Natural killer cell (primary cell): ENCODE data around the gene RAG1. TPM values are rescaled to one million over a fixed set of nuclear protein-coding genes. Genes with fewer than 3 reads are reported as not detected.

ENCODE experiments used
- ATAC-seq, 3 donors: fragments of 150-1000 bp in 2 of 3; fragments of 200-7000 bp in 1 of 3; cut with Tn5 transposase; 1 replicate in 1 of 3; 2 replicates in 2 of 3; pipeline ENCODE4 v1.10.0; 2021; ENCODE audit warnings: mild to moderate bottlenecking in 2 of 3, moderate library complexity in 2 of 3
- DNase-seq, 2 donors: peaks; one replicate each; pipeline versions ENCODE4 v3.0.0 to v3.0.0-alpha.2; 2013 to 2021; ENCODE audit warnings: mixed read lengths in 1 of 2
- H3K27ac ChIP-seq: one replicate; pipeline ENCODE4 v1.5.1; 2013; ENCODE audit warnings: mild to moderate bottlenecking, low read length
- H3K27me3 ChIP-seq: one replicate; pipeline ENCODE4 v1.6.1; 2013; ENCODE audit warnings: low read length; ENCODE audit not compliant: control insufficient read depth, insufficient read depth
- H3K36me3 ChIP-seq: one replicate; pipeline ENCODE4 v1.6.1; 2013; ENCODE audit warnings: low read length; ENCODE audit not compliant: control insufficient read depth, insufficient read depth
- H3K4me1 ChIP-seq: one replicate; pipeline ENCODE4 v1.6.1; 2013; ENCODE audit warnings: low read length; ENCODE audit not compliant: control insufficient read depth, insufficient read depth
- H3K4me3 ChIP-seq: one replicate; pipeline ENCODE4 v1.5.1; 2013; ENCODE audit warnings: low read length
- H3K9me3 ChIP-seq: one replicate; pipeline ENCODE4 v1.6.1; 2013; ENCODE audit warnings: low read length; ENCODE audit not compliant: control insufficient read depth, insufficient read depth
- H3K27ac Mint-ChIP-seq, 2 donors: one replicate each; pipeline ENCODE4 v1.8.0; 2022; ENCODE audit warnings: mild to moderate bottlenecking in 2 of 2, mixed read lengths in 2 of 2, moderate library complexity in 1 of 2
- H3K27me3 Mint-ChIP-seq, 2 donors: one replicate each; pipeline ENCODE4 v1.8.0; 2022; ENCODE audit warnings: low read depth in 2 of 2, mixed read lengths in 2 of 2
- H3K36me3 Mint-ChIP-seq: one replicate; pipeline ENCODE4 v1.8.0; 2022; ENCODE audit warnings: mixed read lengths
- H3K4me1 Mint-ChIP-seq, 2 donors: one replicate each; pipeline ENCODE4 v1.8.0; 2022; ENCODE audit warnings: mixed read lengths in 2 of 2
- H3K4me3 Mint-ChIP-seq: one replicate; pipeline ENCODE4 v1.8.0; 2022; ENCODE audit warnings: mild to moderate bottlenecking, moderate library complexity, mixed read lengths
- H3K9me3 Mint-ChIP-seq, 2 donors: one replicate each; pipeline ENCODE4 v1.8.0; 2022; ENCODE audit warnings: mixed read lengths in 2 of 2
- WGBS: methylation state at CpG from one replicate; pipeline ENCODE4 v1.1.7; 2013; ENCODE audit warnings: missing lambda C conversion rate; ENCODE audit not compliant: insufficient coverage; 5-methylcytosine and 5-hydroxymethylcytosine counted together
- intact Hi-C: fragments of 100-400 bp; cut with micrococcal nuclease; formaldehyde crosslinking; loops from one replicate; pipeline ENCODE4 v1.14.2; 2022
- total RNA-seq, 4 donors: library from RNA; stranded (reverse); fragments of 120-200 nt in 1 of 4; gene quantifications; one replicate each; pipeline versions ENCODE4 v1.2.3 to v1.2.4, GENCODE V29; 2013 to 2022
- TF ChIP-seq, protein P1 (sequence below): fragments of 200-600 bp; IDR thresholded peaks from one replicate; pipeline ENCODE4 v1.8.0; 2022; ENCODE audit warnings: antibody characterized with exemption

RAG1 gene
- total RNA-seq, 3 donors from 2014 or later (not counting 1 experiment from before 2014, with no cell fraction given), result 0.96 to 2.1 (median 1.4) TPM

DNA sequence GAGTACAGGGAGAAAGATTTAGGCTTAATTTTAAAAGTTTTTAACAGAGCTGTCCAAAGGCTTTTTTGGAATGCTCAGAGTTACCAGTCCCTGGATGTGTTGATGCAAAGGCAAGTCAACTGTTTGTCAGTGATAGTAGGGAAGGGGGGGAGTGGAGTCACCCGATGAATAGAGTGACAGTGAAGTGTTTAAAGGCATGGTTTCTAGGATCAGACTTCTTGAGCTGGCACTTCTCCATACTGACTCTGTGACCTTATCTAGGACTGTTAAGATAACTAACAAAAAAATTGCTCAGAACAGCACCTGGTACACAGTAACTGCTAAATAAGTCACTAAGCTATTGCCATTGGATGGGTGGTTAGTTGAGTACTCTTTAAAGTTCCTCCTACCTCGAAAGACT is 41.6 kb downstream of the RAG1 start:
- no peak for DNase-seq
- 91% methylated on average over 1 of the region's 2 CpGs for WGBS
- Histone ChIP-seq H3K9me3 (no peaks in the 10 kb centered on the region), H3K27ac (no peak overlapping the region), H3K36me3 (no peaks in the 10 kb centered on the region), H3K27me3 (peaks cover 2% of the 10 kb centered on the region), H3K4me1 (no peaks in the 10 kb centered on the region), H3K4me3 (no peak overlapping the region)
- Mint-ChIP-seq H3K36me3 (no peaks in the 10 kb centered on the region), H3K9me3 (no peaks in the 10 kb centered on the region), H3K27ac (no peak overlapping the region), H3K4me1 (no peaks in the 10 kb centered on the region), H3K27me3 (peaks cover 6 to 7% of the 10 kb centered on the region in 2 donors), H3K4me3 (no peak overlapping the region)
- ATAC-seq, result no peak
- TF ChIP-seq, protein P1, sequence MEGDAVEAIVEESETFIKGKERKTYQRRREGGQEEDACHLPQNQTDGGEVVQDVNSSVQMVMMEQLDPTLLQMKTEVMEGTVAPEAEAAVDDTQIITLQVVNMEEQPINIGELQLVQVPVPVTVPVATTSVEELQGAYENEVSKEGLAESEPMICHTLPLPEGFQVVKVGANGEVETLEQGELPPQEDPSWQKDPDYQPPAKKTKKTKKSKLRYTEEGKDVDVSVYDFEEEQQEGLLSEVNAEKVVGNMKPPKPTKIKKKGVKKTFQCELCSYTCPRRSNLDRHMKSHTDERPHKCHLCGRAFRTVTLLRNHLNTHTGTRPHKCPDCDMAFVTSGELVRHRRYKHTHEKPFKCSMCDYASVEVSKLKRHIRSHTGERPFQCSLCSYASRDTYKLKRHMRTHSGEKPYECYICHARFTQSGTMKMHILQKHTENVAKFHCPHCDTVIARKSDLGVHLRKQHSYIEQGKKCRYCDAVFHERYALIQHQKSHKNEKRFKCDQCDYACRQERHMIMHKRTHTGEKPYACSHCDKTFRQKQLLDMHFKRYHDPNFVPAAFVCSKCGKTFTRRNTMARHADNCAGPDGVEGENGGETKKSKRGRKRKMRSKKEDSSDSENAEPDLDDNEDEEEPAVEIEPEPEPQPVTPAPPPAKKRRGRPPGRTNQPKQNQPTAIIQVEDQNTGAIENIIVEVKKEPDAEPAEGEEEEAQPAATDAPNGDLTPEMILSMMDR, result no peak
- intact Hi-C loops, result no loop called here

DNA sequence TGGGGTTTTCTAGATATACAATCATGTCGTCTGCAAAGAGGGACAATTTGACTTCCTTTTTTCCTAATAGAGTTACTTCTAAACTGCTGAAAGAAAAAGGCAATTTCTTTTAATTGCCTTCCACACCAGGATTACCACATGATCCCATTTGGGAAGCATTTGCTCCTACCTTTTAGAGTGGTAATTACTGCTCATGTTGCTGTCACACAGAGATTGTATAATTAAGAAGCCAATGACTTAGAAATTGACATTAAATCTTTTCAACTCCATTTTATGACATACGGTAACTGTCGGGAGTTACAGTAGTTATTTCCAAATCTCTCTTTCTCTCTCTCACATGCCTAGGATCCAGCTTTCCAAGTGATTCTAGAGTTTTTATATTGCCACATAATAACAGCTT is 48.0 kb downstream of the RAG1 start:
- no peaks in the 10 kb centered on the region for H3K4me1 ChIP-seq
- H3K27me3 ChIP-seq, result peaks cover 2% of the 10 kb centered on the region
- Mint-ChIP-seq H3K27me3 (peaks cover 9 to 10% of the 10 kb centered on the region in 2 donors), H3K36me3 (no peaks in the 10 kb centered on the region), H3K9me3 (no peaks in the 10 kb centered on the region), H3K4me3 (no peak overlapping the region), H3K27ac (no peak overlapping the region), H3K4me1 (peaks cover 0 to 9% of the 10 kb centered on the region in 2 donors)
- intact Hi-C loops, result no loop called here
- DNase-seq (no peak), ATAC-seq (no peak)
- H3K9me3 ChIP-seq, result no peaks in the 10 kb centered on the region
- no peak overlapping the region for H3K27ac ChIP-seq
- no peak overlapping the region for H3K4me3 ChIP-seq
- TF ChIP-seq, protein P1, result no peak
- WGBS, result 96% methylated on average over 2 of the region's 3 CpGs
- no peaks in the 10 kb centered on the region for H3K36me3 ChIP-seq

DNA sequence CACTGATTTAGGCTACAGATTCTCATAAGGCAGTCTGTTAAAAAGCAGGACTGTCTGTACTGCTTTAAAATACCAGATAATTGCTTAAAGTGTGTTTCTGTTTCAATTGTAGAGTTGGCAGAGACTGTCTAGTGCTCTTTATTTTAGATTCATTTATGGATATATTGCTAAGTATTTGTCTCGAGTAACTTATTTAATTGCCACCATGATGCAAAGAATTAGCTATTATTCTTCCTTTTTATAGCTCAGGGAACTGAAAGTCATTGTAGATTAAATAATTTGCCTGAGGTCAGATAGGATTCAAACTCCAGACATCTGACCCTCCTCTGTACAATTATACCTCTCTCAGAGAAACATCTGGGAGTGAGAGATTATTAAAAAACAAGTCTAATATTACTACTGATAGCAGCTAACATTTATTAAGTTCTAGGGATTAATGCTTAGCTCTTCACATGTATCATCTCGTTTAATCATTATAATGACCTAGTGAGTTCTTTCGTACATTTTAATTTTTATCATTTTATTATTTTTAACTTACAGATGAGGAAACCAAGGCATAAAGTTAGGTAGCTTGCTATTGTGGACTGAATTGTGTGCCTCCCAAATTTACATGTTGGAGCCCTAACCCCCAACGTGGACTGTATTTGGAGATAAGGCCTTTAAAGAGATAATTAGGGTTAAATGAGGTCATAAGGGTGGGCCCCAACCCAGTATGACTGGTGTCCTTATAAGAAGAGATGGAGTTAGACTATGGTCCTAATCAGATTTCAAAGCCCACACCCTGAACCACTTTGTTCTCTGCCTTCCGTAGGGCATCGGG is 49.9 kb downstream of the RAG1 start:
- H3K4me1 Mint-ChIP-seq, result peaks cover 0 to 9% of the 10 kb centered on the region in 2 donors
- H3K27me3 Mint-ChIP-seq, result peaks cover 6 to 9% of the 10 kb centered on the region in 2 donors
- ATAC-seq, result no peak
- TF ChIP-seq, protein P1, result no peak
- H3K4me3 ChIP-seq, result no peak overlapping the region
- no peak overlapping the region for H3K27ac Mint-ChIP-seq
- H3K4me3 Mint-ChIP-seq, result no peak overlapping the region
- H3K9me3 Mint-ChIP-seq, result no peaks in the 10 kb centered on the region
- no peaks in the 10 kb centered on the region for H3K27me3 ChIP-seq
- no peaks in the 10 kb centered on the region for H3K36me3 Mint-ChIP-seq
- H3K9me3 ChIP-seq, result no peaks in the 10 kb centered on the region
- no peaks in the 10 kb centered on the region for H3K36me3 ChIP-seq
- 54% methylated on average over 1 of the region's 6 CpGs for WGBS
- intact Hi-C loops, result no loop called here
- no peak overlapping the region for H3K27ac ChIP-seq
- DNase-seq, result no peak
- no peaks in the 10 kb centered on the region for H3K4me1 ChIP-seq
